Measurements from ENCODE around the gene TK2. TPM values are rescaled to one million over a fixed set of nuclear protein-coding genes. Genes with fewer than 3 reads are reported as not detected.

Gene TK2
- total RNA-seq, 4 donors from 2014 or later: 15.7 to 20.6 (median 16.6) TPM

DNA sequence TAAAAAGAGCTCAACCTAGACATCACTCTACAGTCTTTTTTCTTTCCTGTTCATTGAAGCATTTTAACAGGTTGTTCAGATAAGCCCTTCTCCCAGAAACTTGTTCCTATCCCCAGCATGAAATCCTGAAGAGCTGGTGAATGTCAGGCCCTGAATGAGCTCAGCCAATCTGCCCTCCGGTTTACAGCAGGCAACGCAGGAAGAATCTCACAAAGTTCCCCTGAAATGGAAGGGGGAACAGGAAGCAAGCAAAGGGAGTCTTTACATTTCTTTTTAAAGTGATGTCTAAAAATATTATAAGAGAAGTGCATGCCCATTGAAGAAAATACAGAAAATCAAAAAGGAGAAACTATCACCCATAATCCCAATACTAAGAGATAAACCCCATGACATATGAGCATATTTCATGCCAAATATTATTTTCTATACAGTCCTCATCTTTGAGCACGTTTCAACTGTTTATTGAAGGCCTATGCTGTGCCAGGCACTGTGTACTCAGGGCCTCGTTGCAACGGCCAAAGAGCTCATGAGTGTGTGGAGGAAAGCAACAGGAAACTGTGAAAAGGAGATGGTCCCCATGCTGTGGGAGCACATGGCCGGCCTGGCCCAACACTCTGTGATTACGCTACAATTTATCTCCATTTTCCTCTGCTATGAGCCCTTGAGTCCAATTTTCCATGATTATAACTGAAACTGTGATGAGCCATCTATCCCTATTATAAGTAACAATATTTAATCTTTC, 5.7 kb downstream of the TK2 start:
- intact Hi-C loops (cut with DNase I; ENCODE audit: low total_unique reads): no loop called here
- 68 to 75% methylated on average over 7 of the region's 7 CpGs for WGBS, 2 donors (ENCODE audit: low coverage in 1 of 2)
- in situ Hi-C loops (cut with MboI; ENCODE audit: low pct_ligation_motif_present in 1 of 4, low pct_unique_long_range_greater_than_20kb in 1 of 4, low sequenced_read_pairs in 3 of 4): no loop called here
- no peak for TF ChIP-seq POLR2A (IDR thresholded peaks at IDR 0.05)
- TF ChIP-seq, protein P1, sequence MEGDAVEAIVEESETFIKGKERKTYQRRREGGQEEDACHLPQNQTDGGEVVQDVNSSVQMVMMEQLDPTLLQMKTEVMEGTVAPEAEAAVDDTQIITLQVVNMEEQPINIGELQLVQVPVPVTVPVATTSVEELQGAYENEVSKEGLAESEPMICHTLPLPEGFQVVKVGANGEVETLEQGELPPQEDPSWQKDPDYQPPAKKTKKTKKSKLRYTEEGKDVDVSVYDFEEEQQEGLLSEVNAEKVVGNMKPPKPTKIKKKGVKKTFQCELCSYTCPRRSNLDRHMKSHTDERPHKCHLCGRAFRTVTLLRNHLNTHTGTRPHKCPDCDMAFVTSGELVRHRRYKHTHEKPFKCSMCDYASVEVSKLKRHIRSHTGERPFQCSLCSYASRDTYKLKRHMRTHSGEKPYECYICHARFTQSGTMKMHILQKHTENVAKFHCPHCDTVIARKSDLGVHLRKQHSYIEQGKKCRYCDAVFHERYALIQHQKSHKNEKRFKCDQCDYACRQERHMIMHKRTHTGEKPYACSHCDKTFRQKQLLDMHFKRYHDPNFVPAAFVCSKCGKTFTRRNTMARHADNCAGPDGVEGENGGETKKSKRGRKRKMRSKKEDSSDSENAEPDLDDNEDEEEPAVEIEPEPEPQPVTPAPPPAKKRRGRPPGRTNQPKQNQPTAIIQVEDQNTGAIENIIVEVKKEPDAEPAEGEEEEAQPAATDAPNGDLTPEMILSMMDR (IDR thresholded peaks at IDR 0.05): no peak
- no peak for TF ChIP-seq POLR2AphosphoS5 (IDR thresholded peaks at IDR 0.05)
- TF ChIP-seq EP300 (IDR thresholded peaks at IDR 0.05; ENCODE audit: low read depth): no peak
- peaks cover 0 to 13% (median 10%) of the 10 kb centered on the region in 4 donors for H3K4me1 ChIP-seq
- H3K9me3 ChIP-seq: no peaks in the 10 kb centered on the region
- no peak for DNase-seq
- no peak overlapping the region for H3K4me3 ChIP-seq
- peaks cover 0 to 7% (median 2%) of the 10 kb centered on the region in 4 donors for H3K36me3 ChIP-seq
- peak overlapping the region in 1 of 4 donors; percentile 17 for H3K27ac ChIP-seq
- H3K27me3 ChIP-seq: no peaks in the 10 kb centered on the region

DNA sequence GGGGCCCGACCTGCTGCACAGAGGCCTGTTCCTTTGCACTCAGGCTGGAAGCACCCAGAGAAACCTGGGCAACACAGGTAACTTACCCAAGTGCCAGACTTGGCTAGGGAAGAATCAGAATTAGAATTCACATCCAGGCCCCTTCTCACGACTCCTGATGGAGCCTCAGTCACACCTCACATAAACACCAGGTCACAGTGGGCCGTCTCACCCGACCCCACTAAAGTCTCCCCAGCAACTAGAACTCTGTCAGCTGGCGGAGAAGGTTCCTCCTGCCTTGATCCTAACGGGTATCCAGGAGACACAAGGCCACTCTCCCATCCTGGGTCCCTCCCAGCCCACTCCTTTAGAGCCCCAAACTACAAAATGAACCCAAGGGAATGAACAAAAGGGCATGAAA, 6.4 kb downstream of the TK2 start:
- TF ChIP-seq POLR2AphosphoS5 (IDR thresholded peaks at IDR 0.05): no peak
- TF ChIP-seq, protein P1 (IDR thresholded peaks at IDR 0.05): no peak
- Histone ChIP-seq H3K27me3 (no peaks in the 10 kb centered on the region), H3K27ac (no peak overlapping the region), H3K36me3 (peaks cover 0 to 7% (median 2%) of the 10 kb centered on the region in 4 donors), H3K9me3 (no peaks in the 10 kb centered on the region), H3K4me3 (no peak overlapping the region), H3K4me1 (peaks cover 0 to 9% (median 4%) of the 10 kb centered on the region in 4 donors)
- no peak for DNase-seq
- WGBS, 2 donors (ENCODE audit: low coverage in 1 of 2): 81% methylated on average over 6 of the region's 6 CpGs; no CpG with 5 or more reads in 1 of the 2 donors
- intact Hi-C loops (cut with DNase I; ENCODE audit: low total_unique reads) (no loop called here), in situ Hi-C loops (cut with MboI; ENCODE audit: low pct_ligation_motif_present in 1 of 4, low pct_unique_long_range_greater_than_20kb in 1 of 4, low sequenced_read_pairs in 3 of 4) (no loop called here)

DNA sequence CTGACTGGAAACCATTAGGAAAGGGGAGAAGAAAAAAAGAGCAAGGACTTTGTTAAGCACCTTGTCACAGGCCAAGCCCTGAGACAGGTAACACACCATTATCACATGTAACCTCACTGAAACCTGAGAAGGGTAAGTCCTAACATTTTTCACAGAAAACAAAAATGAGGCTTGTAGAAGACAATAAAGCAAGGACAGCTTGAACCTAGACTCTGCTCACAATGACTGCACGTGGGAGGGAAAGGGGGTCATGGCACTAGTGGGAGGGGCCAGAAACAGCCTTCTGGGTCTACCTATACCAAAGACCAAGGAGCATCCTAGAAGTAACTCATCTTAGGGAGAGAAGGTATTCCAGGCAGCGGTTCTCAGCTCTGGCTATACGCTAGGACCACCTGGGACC, 7.5 kb downstream of the TK2 start:
- H3K4me1 ChIP-seq: peaks cover 0 to 4% (median 0%) of the 10 kb centered on the region in 4 donors
- intact Hi-C loops (cut with DNase I; ENCODE audit: low total_unique reads): no loop called here
- no peak overlapping the region for H3K4me3 ChIP-seq
- no peak for TF ChIP-seq POLR2A (IDR thresholded peaks at IDR 0.05)
- TF ChIP-seq, protein P1 (IDR thresholded peaks at IDR 0.05): no peak
- no peak for TF ChIP-seq EP300 (IDR thresholded peaks at IDR 0.05; ENCODE audit: low read depth)
- no peak for TF ChIP-seq POLR2AphosphoS5 (IDR thresholded peaks at IDR 0.05)
- in situ Hi-C loops (cut with MboI; ENCODE audit: low pct_ligation_motif_present in 1 of 4, low pct_unique_long_range_greater_than_20kb in 1 of 4, low sequenced_read_pairs in 3 of 4): no loop called here
- DNase-seq: no peak
- H3K36me3 ChIP-seq: peaks cover 0 to 7% (median 2%) of the 10 kb centered on the region in 4 donors
- H3K27ac ChIP-seq: no peak overlapping the region
- H3K9me3 ChIP-seq: no peaks in the 10 kb centered on the region
- H3K27me3 ChIP-seq: no peaks in the 10 kb centered on the region
- 97% methylated on average over 3 of the region's 3 CpGs; no CpG with 5 or more reads in 1 of the 2 donors for WGBS, 2 donors (ENCODE audit: low coverage in 1 of 2)

DNA sequence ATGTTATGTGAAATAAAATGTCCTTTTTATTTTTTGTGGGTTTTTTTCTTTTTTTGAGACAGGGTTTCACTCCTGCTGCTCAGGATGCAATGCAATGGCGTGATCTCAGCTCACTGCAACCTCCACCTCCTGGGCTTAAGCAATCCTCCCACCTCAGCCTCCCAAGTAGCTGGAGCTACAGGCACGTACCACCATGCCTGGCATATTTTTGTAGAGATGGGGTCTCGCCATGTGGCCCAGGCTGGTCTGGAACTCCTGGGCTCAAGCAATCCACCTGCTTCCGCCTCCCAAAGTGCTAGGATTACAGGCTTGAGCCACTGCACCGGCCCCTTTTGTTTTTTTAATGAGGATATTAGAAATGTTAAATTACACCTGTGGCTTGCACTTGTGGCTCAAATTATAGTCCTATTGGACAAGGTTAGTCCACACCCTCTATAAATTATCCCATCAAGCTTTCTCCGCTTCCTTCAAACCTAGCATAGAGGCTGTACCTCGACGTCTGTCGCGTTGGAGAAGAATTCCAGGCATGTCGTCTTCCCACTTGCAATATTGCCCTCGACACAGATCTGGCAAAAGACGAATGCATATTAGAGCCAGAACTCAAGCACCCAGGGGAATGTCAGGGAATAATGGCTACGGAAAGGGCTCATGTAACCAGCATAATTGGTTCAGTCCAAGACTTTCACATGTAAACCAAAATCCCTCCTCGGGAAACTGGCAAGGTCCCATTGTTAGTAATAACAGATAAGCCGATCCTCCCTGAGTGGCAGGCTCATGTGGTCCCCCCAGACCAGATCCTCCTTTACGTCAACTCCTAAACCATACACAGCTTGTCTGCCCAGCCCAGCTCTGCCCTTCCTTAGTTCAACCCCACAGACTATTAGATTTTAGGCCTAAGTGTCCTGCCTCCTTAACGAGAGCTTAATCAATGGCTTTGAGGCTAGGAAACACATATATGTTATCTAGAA, 8.2 kb downstream of the TK2 start:
- no peak for TF ChIP-seq POLR2AphosphoS5 (IDR thresholded peaks at IDR 0.05)
- TF ChIP-seq, protein P1 (IDR thresholded peaks at IDR 0.05): no peak
- no peak for TF ChIP-seq EP300 (IDR thresholded peaks at IDR 0.05; ENCODE audit: low read depth)
- TF ChIP-seq POLR2A (IDR thresholded peaks at IDR 0.05): no peak
- peaks cover 0 to 7% (median 4%) of the 10 kb centered on the region in 4 donors for H3K36me3 ChIP-seq
- intact Hi-C loops (cut with DNase I; ENCODE audit: low total_unique reads): no loop called here

More for the DNA sequence above, 8.2 kb downstream of the TK2 start:
- Histone ChIP-seq H3K4me1 (peaks cover 0 to 4% (median 0%) of the 10 kb centered on the region in 4 donors), H3K27me3 (no peaks in the 10 kb centered on the region), H3K9me3 (no peaks in the 10 kb centered on the region), H3K27ac (no peak overlapping the region), H3K4me3 (no peak overlapping the region)
- in situ Hi-C loops (cut with MboI; ENCODE audit: low pct_ligation_motif_present in 1 of 4, low pct_unique_long_range_greater_than_20kb in 1 of 4, low sequenced_read_pairs in 3 of 4): no loop called here
- DNase-seq: no peak
- 78 to 91% methylated on average over 11 to 18 of the region's 18 CpGs for WGBS, 2 donors (ENCODE audit: low coverage in 1 of 2)

Measured in transverse colon (tissue), 4 donors.